ENCODE measurements around the gene TMEM14C.
A peak's percentile ranks its signal among the peaks of the same experiment; 100 is the strongest.
"Not testable (repeated sequence)": the region's sequence is repeated elsewhere in the genome, so short reads cannot be mapped to it uniquely, and the experiment has no call there.

TMEM14C gene

DNA sequence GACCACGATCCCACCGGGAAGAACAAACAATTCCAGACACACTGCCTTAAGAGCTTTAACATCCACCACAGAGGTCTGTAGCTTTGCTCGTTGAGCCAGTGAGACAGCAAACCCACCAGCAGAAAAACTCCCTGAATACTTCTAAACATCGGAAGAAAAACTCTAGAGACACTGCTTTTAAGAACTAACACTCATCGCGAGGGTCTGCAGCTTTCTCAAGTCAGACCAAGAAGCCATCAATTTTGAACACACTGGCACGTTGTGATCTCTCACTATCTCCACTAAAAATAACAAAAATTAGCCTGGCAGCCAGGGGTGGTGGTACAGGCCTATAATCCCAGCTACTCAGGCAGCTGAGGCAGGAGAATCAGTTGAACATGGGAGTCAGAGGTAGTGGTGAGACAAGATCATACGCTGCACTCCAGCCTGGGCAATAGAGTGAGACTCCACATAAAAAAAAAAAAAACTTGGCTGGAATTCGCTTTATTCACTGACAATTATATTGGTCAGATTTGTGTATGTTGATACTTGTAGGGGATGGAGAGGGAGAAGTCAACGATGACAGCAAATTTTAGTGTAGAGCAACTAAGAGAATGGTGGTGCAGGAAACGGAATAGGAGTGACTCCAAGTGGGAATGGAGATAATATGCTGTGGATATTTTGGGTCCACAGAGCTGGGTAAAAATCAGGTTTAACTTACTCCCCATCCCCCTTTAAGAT lies 860 bp upstream of the TMEM14C start:
- no peak for DNase-seq

- no peak for DNase-seq
These were observed 375 bp upstream of the TMEM14C start for GRCh38 chr6:10722570-10722819.

DNA sequence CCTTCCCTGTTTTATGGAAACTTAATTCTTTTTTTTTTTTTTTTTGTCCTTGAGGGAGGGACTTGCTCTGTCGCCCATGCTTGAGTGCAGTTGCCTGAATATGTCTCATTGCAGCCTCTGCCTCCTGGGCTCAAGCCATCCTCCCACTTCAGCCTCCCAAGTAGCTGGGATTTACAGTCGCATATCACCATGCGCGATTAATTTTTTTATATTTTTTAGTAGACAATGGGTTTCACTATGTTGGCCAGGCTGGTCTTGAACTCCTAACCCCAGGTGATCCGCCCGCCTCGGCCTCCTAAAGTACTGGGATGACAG lies 654 bp downstream of the TMEM14C start:
- no peak for DNase-seq

- no peak for DNase-seq
These were observed 2.2 kb downstream of the TMEM14C start for GRCh38 chr6:10725044-10725443.

DNA sequence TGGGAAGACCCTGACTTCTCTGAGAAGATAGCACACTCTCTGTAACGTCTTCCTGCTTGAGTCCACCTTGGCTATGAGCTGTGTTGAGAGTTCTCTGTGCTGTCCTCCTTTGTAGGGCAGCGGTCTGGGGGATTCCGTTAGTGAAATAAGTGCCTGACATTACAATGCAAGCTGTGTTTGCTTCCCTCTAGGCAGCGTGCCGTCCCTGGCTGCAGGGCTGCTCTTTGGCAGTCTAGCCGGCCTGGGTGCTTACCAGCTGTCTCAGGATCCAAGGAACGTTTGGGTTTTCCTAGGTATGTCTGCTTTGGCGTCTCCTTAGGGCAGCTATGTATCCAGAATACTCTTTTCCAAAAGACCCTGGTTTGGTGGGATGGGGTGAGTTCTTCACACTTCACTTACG lies 2.8 kb downstream of the TMEM14C start:
- no peak for DNase-seq

GRCh38 chr6:10730254-10730653 lies 7.4 kb downstream of the TMEM14C start:
- no peak for DNase-seq

DNA sequence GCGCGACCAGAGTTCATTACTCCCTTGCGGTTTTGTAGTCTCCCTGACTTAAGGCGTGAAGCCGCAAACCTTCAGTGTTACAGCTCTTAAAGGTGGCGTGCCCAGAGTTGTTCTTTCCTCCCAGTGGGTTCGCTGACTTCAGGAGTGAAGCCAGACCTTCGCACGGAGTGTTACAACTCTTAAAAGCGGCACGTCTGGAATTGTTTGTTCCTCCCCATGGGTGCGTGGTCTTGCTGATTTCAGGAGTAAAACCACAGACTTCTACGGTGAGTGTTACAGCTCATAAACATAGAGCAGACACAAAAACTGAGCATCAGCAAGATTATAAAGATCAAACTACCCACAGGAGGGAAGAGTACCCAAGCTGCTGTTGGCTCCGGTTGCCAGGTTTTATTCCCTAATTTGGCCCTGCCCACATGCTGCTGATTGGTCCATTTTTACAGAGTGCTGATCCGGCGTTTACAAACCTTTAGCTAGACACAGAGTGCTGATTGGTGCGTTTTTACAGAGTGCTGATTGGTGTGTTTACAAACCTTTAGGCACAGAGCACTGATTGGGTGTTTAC lies 10.4 kb downstream of the TMEM14C start:
- DNase-seq: no peak

GRCh38 chr6:10733863-10734262 lies 11.0 kb downstream of the TMEM14C start:
- DNase-seq: no peak

DNA sequence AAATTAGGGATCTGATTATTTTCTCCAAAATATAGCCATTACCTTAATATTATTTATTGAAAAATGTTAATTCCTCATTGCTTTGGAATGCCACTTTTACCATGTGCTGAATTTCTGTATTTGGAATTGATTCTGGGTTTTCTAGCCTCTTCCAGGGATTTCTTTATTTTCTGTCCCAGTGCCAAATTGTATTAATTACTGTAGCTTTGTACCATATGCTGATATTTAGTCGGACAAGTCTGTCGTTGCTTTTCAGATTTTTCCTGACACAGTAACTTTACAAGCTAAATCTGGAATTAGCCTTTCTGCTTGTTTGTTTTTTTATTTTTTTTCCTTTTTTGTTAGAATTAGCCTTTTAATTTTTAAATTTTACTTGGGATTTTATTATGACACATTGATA lies 13.9 kb downstream of the TMEM14C start:
- no peak for DNase-seq

DNA sequence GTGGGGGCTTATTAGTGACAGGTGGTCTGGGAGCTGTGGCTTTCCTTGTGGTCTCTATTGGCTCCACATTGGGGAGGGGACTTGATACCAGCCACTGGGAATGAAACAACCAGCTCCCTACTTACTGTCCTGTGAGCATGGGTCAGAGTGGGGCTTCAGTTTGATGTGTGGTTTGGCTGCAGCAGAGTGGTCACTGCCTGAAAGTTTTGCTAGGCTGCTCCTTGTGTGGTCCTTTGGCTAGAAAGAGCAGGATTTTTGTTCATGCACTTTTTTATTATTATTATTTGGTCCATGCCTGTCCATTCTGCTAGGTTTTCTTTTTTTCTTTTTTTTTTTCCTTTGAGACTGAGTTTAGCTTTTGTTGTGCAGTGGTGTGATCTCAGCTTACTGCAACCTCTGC lies 17.2 kb downstream of the TMEM14C start:
- no peak for DNase-seq

DNA sequence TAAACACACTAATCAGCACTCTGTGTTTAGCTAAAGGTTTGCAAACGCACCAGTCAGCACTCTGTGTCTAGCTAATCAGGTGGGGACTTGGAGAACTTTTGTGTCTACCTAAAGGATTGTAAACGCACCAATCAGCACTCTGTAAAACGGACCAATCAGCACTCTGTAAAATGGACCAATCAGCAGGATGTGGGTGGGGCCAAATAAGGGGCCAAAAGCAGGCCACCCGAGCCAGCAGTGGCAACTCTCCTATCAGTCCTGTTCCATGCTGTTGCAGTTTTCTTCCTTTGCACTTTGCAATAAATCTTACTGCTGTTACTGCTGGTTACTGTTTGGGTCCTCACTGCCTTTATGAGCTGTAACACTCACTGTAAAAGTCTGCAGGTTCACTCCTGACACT lies 18.8 kb downstream of the TMEM14C start:
- not testable (repeated sequence) for DNase-seq

- no peak for DNase-seq
These were observed 19.4 kb downstream of the TMEM14C start for GRCh38 chr6:10742251-10742650.

- no peak for DNase-seq
These were observed 20.6 kb downstream of the TMEM14C start for GRCh38 chr6:10743515-10743914.

DNA sequence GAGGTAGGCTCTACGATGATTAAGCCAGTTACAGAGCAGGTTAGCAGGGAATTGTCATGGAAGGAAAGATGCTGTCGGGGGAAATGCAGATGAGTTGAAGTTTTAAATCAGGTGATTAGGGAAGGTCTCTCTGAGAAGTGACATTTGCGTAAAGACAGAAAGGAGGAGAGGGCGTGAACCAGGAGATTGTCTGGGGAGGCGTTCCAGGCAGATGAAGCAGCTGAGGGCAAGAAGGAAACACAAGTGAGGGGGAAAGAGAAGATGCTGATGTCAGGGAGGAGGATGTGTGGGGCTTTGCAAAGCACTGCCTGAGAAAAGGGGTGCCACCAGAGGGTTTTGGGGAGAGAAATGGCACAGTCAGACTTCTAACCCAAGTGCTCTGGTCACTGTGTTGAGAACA lies 22.2 kb downstream of the TMEM14C start:
- DNase-seq: no peak

DNA sequence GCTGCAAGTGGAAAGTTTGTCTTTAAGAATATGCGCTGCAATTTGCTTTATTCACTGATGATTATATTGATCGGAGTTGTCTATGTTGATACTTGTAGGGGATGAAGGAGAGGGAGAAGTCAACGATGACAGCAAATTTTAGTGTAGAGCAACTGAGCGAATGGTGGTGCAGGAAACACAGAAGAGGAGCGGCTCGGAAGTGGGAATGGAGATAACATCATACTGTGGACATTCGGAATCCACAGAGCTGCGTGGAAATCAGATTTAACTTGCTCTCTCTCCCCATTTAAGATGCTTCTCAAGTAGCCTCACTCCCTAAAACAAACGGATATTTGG lies 24.0 kb downstream of the TMEM14C start:
- no peak for DNase-seq

- DNase-seq: peak; percentile 99 to 100
These were observed 24.5 kb downstream of the TMEM14C start, which contains the start of gene TMEM14B for GRCh38 chr6:10747251-10747972. Gene TMEM14B, plus strand, starts transcription at chr6:10747805. Its CDS starts 1,441 bp downstream, at chr6:10749246.

- DNase-seq: no peak
These were observed 26.9 kb downstream of the TMEM14C start for GRCh38 chr6:10749734-10750133.

DNA sequence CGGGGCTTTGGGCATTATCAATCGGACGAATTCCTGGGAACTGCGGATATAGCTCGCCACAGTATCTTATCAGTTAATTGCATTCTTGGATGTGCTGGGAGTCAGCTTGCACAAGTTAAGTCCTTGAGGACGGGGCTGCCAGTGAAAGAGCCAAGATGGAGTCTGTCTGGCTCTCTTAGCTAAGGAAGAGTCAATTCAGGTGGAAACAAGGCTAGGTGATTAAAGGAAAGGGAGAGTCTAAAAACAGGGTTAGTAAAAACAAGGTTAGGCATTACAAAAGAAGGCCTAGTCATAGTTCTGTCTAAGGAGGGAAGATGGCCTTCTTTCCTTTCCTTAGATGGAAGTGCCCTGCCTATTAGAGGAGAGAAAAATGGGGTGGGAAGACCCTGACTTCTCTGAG lies 27.7 kb downstream of the TMEM14C start:
- not testable (repeated sequence) for DNase-seq

- not testable (repeated sequence) for DNase-seq
These were observed 28.9 kb downstream of the TMEM14C start for GRCh38 chr6:10751757-10752156.

DNA sequence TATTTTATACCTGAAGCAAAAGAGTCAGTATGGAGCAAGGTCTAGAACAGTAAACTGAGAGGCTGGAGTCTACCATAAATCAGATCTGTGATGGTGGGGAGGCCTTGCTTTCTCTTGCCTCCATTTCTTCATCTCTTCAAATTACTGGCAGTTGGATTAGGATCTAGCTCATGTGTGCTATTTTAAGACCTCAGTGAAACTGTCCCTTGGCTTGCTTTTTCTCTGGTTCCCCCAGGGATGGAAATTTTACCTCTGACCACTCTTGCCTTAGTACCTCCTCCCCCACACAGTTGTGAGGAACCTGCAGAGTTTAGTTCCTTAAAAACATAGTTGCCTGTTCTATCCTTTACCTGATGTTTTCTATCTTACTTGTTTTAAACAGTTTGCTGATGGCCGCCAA lies 33.2 kb downstream of the TMEM14C start:
- no peak for DNase-seq

- DNase-seq: no peak
These were observed 36.5 kb downstream of the TMEM14C start for GRCh38 chr6:10759312-10759839.

GRCh38 chr6:10759884-10760329 lies 37.0 kb downstream of the TMEM14C start:
- no peak for DNase-seq

DNA sequence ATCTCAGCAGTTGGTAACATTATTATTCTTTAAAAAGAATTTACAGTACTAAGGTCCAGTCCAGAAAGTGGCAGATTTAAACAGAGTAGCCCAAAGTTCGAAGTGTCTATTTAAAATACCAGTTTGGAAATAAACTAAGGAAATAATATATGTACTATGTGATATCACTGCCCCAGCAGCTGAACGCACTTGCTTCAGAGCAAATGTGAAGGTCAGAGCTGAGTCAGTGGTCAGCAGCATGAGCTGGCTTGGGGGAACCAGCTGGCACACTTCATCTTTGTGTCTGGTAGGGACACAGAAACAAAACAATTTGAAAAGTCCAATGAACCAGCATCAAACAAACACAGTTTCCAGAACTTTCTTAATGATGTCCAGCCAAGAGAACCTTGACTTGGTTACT lies 40.1 kb downstream of the TMEM14C start:
- DNase-seq: no peak

DNA sequence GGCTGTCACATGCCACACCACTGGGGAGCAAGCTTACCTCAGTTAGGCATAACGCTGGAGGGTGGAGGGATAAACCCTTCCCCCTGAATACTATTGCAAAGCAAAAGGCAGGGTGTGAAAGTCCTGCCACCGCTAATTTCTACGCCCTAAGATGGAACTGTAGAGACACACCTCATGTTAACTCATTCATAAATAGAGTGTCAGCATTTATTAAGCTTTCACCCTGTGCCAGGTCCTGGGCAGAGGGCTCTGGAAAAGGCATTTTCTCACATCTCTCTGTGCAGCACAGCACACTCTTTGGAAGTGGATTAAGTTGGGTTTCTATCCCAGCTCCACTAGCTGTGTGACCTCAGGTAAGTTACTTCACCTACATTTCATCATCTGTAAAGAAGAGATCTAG lies 46.5 kb downstream of the TMEM14C start:
- no peak for DNase-seq
